HG03064 (cell line): ENCODE data around the gene SDS.

Source experiments
- ATAC-seq: cut with Tn5 transposase; IDR thresholded peaks from one replicate; pipeline ENCODE4 v1.9.1; 2021; ENCODE audit warnings: low read depth; ENCODE audit not compliant: unreplicated experiment

The SDS gene

DNA sequence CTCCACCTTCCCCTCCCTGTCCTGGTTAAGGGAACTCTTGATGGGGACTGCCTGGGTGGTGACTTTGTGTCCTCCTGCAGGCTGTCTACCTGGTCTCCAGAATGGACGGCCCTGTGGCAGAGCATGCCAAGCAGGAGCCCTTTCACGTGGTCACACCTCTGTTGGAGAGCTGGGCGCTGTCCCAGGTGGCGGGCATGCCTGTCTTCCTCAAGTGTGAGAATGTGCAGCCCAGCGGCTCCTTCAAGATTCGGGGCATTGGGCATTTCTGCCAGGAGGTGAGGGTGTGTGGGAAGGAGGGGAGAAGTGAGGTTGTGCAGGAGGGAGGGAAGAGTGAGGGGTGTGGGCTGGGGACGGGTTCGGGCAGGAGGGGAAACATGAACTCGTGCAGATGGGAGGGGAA, 24.2 kb upstream of the SDS start:
- no peak for ATAC-seq

DNA sequence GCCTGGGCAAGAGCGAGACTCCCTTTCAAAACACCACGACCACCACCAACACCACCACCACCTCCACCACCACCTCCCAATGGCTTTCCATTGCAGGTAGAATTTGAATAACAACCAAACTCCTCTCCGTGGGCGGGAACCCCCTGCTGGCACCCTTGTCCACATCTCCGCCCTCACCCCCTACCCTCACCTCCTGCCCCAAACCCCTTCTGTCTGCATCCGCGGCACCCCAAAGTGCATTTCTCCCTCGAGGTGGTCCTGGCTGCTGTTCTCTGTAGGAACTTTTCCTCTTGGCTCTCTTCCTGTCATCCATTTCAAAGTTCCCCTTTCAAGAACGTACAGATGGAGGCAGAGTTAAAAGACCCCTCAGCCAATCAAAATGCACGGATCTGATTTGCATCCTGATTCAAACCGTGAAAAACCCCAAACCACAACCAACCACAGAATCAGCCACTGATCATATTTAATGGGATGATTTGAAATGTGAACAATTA, 22.3 kb upstream of the SDS start:
- no peak for ATAC-seq

DNA sequence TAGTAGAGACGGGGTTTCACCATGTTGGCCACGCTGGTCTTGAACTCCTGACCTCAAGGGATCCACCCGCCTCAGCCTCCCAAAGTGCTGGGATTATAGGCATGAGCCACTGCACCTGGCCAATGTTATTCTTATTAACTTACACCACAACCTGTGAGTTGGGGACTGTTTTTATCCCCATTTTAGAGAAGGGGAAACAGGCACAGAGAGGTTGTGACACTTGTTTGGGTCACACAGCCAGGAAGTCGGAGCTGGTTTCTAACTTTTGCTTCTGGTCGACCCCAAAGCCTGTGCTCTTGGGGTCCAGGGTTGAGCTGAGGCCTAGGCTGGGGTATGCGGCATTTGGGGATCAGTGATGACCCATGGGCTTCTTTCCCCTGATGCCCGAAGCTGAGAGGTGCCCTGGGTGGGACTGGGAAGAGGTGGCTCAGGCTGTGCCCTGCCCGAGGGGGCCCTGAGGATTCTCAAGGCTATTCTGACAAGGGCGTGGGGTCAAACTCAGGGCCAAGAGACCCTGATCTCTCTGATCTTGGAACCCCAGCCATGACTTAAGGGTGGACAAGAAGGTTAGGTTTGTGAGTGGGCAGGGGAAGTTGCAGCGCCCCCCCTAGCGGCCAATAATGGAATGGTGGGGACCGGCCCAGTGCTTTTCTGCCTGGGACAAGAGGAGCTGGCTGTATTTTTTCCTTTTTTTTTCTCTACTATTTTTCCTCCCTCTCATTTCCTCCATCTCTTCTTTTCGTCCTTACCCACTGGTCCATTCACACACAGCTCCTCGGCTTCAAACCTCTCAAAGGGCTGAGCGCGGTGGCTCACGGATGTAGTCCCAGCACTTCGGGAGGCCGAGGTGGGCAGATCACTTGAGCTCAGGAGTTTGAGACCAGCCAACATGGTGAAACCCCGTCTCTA, 21.5 kb upstream of the SDS start:
- ATAC-seq, result no peak

DNA sequence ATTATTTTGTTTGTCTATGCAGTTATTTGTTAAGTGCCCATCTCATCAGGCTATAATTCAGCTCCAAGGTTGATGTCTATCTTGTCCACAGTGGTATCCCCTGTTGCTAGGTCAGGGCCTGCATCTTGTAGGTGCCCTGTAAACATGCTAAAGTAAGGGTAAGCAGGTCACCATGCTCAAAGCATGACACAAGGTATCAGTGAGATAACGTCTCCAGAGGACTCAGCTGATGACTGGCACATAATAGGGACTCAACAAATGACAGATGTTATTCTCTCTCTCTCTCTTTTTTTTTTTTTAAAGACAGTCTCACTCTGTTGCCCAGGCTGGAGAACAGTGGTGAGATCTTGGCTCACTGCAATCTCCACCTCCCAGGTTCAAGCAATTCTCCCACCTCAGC, 20.8 kb upstream of the SDS start:
- ATAC-seq, result no peak

DNA sequence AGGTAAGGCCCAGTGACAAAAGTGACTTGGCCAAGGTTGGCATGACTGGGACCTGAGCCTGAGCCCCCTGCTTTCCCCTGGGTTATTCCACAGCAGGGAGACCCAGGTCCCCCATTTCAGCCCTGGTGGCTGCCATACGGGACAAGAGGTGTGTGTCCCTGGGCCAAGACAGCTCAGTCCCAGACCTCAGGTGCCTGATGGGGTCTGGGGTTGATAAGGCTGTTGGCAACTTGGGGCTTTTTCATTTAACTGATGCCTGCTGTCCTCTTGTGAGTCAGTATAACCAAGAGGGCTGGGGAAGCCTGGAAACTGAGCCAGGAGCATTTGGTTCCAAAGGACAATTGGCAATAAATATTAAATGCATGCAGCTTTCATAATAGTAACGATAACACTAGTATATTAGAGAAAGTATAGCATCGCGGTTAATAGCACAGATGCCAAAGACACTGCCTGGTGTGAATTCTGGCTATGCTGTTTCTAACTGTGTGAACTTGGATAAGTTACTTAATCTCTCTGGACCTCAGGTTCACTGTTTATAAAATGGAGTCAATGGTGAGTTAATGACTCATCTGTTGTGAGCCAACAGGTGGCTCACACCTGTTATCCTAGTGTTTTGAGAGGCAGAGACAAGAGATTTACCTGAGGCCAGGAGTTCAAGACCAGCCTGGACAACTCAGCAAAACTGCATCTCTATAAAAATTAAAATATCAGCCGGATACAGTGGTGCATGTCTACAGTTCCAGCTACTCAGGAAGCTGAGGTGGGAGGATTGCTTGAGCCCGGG, 19.4 kb upstream of the SDS start:
- no peak for ATAC-seq

DNA sequence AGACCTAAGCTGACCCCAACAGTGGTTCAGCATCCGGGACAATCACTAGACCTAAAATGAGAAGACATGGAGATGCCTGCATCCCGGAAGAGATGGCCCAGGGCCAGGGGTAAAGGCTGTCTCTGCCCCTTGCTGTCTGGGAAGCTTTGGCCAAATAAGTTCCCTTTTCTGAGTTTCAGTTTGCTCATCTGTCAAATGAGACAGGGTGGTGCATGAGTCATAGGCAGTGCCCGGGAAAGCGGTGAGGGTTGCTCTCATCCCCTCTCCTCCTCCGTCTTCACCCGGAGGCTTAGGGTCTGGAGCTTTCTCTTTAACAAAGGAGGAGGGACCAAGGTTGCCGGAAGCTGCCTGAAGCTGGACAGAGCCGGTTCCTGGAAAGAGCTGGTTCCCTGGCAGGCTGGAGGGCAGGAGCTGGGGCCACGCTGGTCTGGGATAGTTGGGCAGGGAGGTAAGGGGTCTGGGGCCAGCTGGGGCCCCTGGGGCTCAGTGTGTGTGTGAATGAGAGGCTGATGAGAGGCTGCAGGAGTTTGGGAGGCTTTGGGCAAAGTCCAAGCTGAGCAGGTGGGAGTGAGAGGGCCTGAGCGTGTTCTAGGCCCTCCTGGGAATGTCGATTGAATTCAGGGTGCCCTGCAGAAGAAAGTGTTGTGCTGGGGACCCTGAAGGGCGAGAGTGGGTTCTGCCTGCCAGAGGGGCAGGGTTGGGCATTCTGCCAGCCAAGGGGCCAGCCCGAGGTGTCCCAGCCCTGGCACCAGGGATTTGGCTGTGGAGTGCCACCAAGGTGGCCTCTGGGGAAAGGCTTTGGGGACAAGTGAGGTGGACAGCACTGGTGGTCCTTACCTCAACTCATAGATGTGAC, 18.6 kb upstream of the SDS start, which contains the start of gene SDSL:
SDSL (plus strand) TSS at position 351 of the 856 bp plus-strand sequence. CDS start 5,603 bp downstream, outside the sequence.
- peak; percentile 90 for ATAC-seq

DNA sequence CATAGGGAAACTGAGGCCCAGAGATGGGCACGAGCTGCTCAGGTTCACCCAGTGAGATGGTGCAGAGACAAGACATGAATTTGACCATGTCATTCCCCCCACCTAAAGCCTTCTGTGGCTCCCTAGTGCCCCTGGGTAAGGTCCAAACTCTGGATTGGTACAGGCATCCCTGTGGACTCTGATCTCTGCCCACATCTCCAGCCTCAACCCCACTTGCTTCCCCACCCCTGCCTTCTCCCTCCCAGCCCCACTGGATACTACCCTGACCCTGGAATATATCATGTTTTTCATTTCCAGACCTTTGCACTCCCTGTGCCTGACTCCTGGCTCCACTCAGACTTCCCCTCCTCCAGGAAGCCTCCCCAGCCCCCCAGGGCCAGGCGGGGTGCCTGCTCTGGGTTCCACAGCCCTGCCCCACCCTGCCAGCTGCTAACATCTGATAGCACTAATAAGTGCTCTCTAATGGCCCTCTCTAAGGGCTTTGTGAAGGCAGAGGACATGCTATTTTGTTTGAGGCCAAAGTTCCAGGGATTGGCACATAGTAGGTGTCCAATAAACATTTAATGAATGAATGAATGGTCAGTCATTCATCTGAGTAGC, 17.4 kb upstream of the SDS start:
- no peak for ATAC-seq

DNA sequence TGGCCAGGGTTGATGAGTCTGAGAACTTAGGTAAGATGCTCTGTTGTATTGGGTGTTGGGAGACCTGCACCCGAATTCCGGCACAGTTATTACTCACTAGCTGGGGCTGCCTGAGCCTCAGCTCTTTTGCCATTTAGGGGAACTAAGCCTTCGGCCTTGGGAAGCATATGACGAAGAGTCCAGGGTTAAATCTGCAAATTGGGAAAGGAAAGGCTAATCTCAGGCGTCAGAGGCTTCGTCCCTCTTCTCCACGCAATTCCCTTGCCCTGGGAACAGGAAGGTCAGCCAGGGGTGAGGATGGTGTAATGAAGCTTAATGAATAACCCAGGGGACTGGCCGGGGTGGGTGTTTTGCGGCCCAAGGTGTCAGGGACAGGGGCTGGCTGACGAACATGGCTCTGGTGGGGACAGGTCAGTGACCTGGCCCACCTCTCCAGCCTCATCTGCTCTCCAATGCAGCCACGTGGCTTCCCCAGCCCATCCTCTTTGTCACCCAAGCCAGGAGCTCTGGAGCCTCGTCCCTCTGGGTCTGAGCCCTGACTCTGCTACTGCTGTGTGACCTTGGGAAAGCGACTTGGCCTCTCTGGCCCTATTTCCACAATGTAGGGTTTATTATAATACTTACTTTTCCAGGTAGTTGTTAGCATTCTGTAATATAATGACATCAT, 14.7 kb upstream of the SDS start:
- ATAC-seq, result no peak

DNA sequence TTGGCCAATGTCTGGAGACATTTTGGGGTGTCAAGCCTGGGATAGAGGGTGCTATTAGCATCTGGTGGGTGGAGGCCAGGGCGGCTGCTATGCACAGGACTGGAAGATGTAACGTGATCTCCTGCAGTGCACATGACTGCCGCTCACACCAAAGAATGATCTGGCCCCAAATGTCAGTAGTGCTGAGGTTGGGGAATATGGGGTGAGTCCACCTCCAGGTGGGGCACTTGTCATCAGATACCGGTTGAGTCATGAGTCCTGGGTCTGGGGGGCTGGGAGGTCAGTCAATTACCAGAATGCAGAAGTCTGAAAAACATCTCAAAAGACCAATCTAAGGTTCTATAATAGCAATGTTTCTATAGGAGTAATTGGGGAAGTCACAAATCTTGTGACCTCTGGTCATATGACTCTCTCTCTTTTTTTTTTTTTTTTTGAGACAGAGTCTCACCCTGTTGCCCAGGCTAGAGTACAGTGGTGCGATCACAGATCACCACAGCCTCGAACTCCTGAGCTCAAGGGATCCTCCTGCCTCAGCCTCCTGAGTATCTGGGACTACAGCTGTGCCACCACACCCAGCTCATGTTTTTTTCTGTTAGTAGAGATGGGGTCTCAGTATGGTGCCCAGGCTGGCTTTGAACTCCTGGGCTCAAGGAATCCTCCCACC, 12.5 kb upstream of the SDS start:
- ATAC-seq, result no peak

DNA sequence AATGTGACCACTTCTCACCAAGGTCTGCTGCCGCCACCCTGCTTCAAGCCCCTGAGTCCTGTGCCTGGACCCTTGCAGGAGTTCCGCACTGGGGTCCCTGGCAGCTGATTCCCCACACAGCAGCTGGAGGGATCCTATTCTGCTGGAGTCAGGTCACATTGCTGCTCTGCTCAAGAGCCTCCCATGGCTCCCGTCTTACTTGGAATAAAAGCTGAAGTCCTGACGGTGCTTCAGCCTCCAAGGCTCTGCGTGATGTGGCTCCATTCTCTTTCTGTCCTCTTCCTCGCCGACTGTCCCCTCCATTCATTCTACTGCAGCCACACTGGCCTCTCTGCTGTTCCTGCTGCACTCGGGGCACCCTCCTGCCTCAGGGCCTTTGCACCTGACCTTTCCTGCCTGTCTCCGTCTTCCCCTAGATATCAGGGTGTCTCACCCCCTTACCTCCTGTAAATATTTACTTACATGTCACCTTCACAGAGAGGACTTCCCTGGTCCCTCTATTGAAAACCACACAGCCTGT, 10.9 kb upstream of the SDS start:
- ATAC-seq, result no peak

DNA sequence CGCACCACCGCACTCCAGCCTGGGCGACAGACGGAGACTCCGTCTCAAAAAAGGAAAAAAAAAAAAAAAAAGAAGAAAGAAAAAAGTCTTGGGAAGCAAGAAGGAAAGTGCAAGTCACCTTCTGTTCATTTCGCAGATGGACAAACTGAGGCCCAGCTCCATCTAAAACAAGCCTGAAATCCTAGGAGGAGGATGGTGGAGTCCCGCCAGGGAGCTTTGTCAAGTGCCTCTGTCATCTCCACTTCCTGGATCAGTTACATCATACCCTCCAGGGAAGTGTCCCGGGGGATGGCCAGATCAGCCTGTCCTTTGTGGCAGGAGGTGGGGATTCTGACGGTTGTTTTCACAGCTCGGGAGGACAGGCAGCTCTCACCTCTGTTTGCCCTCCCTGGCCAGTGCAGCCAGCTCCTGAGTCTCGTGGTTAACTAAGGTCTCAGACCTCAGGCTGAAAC, 9.8 kb upstream of the SDS start:
- no peak for ATAC-seq

DNA sequence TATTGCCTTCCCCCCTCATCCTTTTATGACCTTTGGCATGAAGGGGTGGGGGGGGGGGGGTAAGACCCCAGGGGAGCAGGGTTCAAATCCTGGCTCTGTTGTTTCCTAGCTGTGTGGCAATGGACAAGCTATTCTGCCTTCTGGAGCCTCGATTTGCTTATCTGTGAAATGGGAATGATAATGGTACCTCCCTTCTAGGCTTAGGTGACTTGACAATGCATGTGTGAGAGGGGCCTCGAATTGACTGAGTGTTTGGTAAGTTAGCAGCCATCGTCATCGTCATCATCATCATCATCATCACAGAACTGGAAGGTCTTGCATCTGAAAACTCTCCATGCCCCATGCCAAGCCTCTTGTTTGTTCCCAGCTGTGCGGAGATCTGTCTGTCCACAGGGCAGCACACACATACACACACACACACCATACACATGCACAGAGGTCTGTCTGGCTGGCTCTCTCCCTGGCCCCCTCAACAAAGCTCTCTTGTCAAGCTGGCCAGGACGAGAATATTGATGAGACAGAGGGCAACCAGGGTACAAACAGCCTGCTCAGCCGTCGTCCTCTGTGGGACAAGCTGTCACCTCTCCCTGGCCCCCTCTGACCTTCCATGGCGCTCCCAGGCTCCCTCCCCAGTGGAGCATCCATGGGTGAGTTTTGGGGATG, 5.9 kb upstream of the SDS start:
- ATAC-seq, result no peak

DNA sequence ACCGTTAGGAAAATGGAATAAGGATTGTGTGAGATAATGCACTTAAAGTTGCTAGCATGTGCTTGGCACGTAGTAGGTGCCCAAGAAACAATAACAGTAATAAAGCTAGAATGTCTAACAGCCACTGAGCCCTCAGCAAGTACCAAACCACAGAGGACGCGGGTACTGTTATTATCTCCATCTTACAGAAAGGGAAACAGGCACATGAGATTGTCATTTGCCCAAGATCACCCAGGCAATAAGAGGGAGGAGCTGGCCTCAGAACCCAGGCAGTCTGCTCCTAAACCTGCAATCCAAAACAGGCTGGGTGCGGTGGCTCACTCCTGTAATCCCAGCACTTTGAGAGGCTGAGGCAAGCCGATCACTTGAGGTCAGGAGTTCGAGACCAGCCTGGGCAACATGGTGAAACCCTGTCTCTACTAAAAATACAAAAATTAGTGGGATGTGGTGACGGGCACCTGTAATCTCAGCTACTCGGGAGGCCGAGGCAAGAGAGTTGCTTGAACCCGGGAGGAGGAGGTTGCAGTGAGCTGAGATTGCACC, 5.1 kb upstream of the SDS start:
- ATAC-seq, result no peak

DNA sequence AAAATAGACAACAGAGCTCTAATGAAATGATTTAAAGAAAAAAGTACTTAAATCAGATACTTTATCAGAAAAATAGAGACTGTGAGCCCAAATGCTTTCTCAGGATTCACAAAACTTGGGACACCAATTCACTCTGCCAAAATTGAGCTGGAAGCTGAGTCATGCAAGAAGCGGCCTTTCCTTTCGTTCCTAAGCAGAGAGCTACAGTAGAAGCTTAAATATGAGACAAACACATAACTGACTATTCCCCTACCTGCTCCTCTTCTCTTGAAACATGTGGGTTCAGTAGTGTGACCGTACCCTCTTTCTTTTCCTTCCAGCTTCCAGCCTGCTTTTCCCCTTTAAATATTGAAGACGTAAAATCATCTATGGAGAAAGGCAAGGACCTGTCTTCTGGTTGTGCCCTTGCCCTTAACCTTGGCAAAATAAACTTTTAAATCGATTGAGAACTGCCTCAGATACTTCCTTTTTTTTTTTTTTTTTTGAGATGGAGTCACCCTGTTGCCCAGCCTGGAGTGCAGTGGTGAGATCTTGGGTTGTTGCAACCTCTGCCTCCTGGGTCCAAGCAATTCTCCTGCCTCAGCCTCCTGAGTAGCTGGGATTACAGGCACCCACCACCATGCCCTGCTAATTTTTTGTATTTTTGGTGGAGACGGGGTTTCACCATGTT, 4.4 kb upstream of the SDS start:
- ATAC-seq, result no peak

DNA sequence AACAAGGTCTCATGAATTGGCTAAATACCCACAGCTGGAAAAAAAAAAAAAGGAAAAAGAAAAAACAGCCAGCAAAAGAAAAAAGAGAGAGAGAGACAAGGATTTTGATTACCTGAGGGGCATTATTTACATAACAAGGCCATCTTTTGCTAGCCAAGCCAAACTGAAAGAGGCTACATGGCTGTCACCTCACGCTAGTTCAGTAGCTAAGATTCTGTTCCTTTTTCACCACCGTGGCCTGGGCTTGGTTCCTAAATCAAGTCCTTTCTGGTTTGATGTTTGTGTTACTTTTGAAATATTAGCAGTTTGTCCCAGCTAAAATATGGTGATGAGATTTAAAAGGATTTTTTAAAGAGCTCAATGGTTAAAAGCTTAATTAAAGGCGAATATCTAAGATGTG, 2.0 kb upstream of the SDS start:
- ATAC-seq, result no peak

DNA sequence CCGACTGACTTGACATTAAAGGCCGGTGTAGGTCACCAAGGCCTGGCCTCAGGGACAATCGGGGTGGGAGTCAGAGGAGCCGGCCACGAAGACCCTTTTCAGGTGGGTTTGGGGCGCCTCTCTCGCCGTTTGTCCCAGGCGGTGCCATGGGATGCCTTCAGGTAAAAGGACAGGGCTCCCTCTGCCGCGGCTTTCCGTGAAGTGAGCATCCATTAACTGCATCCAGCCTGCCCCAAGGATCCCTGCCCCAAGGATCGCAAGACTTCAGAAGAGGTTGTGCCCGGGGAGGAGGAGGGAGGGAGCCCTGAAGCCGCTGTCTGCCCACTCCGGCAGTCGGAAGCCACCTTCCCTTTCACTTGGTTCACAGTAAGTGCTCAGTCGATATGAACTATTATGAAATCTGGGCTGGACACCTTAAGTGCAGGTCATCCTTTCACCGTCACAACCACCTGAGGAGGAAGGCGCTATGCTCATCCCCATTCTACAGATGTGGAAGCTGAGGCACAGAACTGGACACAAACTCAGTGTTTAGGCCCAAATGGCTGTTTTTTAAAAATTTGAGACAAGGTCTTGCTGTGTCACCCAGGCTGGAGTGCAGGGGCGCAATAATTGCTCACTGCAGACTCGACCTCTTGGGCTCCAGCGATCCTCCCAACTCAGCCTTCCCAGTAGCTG, 964 bp downstream of the SDS start:
- ATAC-seq, result no peak
